B cell (primary cell): Measurements from ENCODE around the gene TPMT. TPM values are rescaled to one million over a fixed set of nuclear protein-coding genes. Genes with fewer than 3 reads are reported as not detected.

Experiments
- ATAC-seq: fragments of 200-7000 bp; cut with Tn5 transposase; one replicate; pipeline ENCODE4 v1.10.0; 2021; ENCODE audit warnings: low read depth, mild to moderate bottlenecking, moderate number of reproducible peaks, moderate library complexity
- CTCF ChIA-PET: fragments of 350-600 bp; sonication (Branson Sonifier 250); formaldehyde crosslinking; loops from one replicate; lab custom pipeline; 2021; ENCODE audit warnings: antibody characterized with exemption, inconsistent platforms; lab: Charles Lee
- POLR2A ChIA-PET: fragments of 350-600 bp; sonication (Branson Sonifier 250); formaldehyde crosslinking; loops from one replicate; lab custom pipeline; 2021; ENCODE audit warnings: antibody characterized with exemption; lab: Charles Lee
- DNase-seq: peaks from one replicate; pipeline ENCODE4 v3.0.0; 2013
- H2AFZ ChIP-seq: 2 replicates; pipeline ENCODE4 v1.6.1; 2012; ENCODE audit warnings: mild to moderate bottlenecking, low read depth, low read length; ENCODE audit not compliant: insufficient read depth, poor library complexity, severe bottlenecking
- H3K27ac ChIP-seq, 2 donors: 1 replicate in 1 of 2; 2 replicates in 1 of 2; pipeline ENCODE4 v1.5.1; 2012 to 2013; ENCODE audit warnings: low read length in 2 of 2, mild to moderate bottlenecking in 2 of 2, moderate library complexity in 1 of 2
- H3K27me3 ChIP-seq, 4 experiments: fragments of 200-600 bp in 1 of 4; sonication (generic) in 1 of 4; replicated peaks in 1 of 4; 1 replicate in 2 of 4; 2 replicates in 2 of 4; pipeline versions ENCODE4 v1.6.1 to v1.7.0; 2013 to 2016; ENCODE audit warnings: low read length in 3 of 4, mild to moderate bottlenecking in 2 of 4, mixed read lengths in 1 of 4, moderate library complexity in 1 of 4; ENCODE audit not compliant: insufficient read depth in 4 of 4, control insufficient read depth in 3 of 4; ENCODE audit errors: control extremely low read depth in 1 of 4
- H3K36me3 ChIP-seq, 2 experiments: replicated peaks in 1 of 2; 1 replicate in 1 of 2; 2 replicates in 1 of 2; pipeline versions ENCODE4 v1.6.1 to v1.7.1; 2013; ENCODE audit warnings: low read length in 1 of 2; ENCODE audit not compliant: insufficient read depth in 2 of 2, control insufficient read depth in 1 of 2; ENCODE audit errors: control extremely low read depth in 1 of 2, extremely low read depth in 1 of 2
- H3K4me1 ChIP-seq, 2 donors: fragments of 200-600 bp in 1 of 2; sonication (generic) in 1 of 2; 1 replicate in 1 of 2; 2 replicates in 1 of 2; pipeline versions ENCODE4 v1.5.1 to v1.6.1; 2013 to 2017; ENCODE audit warnings: low read length in 2 of 2; ENCODE audit not compliant: control insufficient read depth in 2 of 2, insufficient read depth in 2 of 2
- H3K4me2 ChIP-seq: replicated peaks from 2 replicates; pipeline ENCODE3; 2012; ENCODE audit warnings: mild to moderate bottlenecking, low read depth, low read length; ENCODE audit not compliant: poor library complexity, severe bottlenecking
- H3K4me3 ChIP-seq, 5 experiments: fragments of 200-600 bp in 1 of 5; sonication (generic) in 1 of 5; 1 replicate in 3 of 5; 2 replicates in 2 of 5; pipeline versions ENCODE4 v1.5.1 to v1.7.0; 2011 to 2016; ENCODE audit warnings: low read length in 4 of 5, mild to moderate bottlenecking in 4 of 5, low read depth in 2 of 5, control low read depth in 1 of 5, moderate library complexity in 1 of 5; ENCODE audit not compliant: insufficient read depth in 1 of 5; ENCODE audit errors: control extremely low read depth in 1 of 5, extremely low read depth in 1 of 5
- H3K79me2 ChIP-seq: fragments of 200-600 bp; sonication (generic); one replicate; pipeline ENCODE4 v1.6.0; 2016; ENCODE audit warnings: low read length; ENCODE audit not compliant: control insufficient read depth, insufficient read depth
- H3K9ac ChIP-seq: fragments of 200-600 bp; sonication (generic); 2 replicates; pipeline ENCODE4 v1.6.1; 2017; ENCODE audit warnings: mild to moderate bottlenecking, low read length, moderate library complexity
- H3K9me3 ChIP-seq, 3 donors: one replicate each; pipeline versions ENCODE4 v1.6.1 to v1.7.1; 2013; ENCODE audit warnings: low read length in 2 of 3; ENCODE audit not compliant: control insufficient read depth in 2 of 3, insufficient read depth in 1 of 3; ENCODE audit errors: control extremely low read depth in 1 of 3
- H4K20me1 ChIP-seq: 2 replicates; pipeline ENCODE4 v1.6.0; 2012; ENCODE audit warnings: mild to moderate bottlenecking, low read length; ENCODE audit not compliant: insufficient read depth, control insufficient read depth, poor library complexity, severe bottlenecking
- H3K27ac Mint-ChIP-seq: one replicate; pipeline ENCODE4 v1.8.0; 2021; ENCODE audit warnings: mixed read lengths
- H3K27me3 Mint-ChIP-seq: one replicate; pipeline ENCODE4 v1.8.0; 2021; ENCODE audit warnings: mixed read lengths
- H3K4me1 Mint-ChIP-seq: one replicate; pipeline ENCODE4 v1.8.0; 2021; ENCODE audit warnings: mixed read lengths
- H3K4me3 Mint-ChIP-seq: one replicate; pipeline ENCODE4 v1.8.0; 2021; ENCODE audit warnings: mixed read lengths
- H3K9me3 Mint-ChIP-seq: one replicate; pipeline ENCODE4 v1.8.0; 2022; ENCODE audit warnings: mixed read lengths; ENCODE audit not compliant: insufficient read depth
- EZH2 ChIP-seq: IDR thresholded peaks from 2 replicates; pipeline ENCODE4 v1.6.1; 2012; ENCODE audit warnings: borderline replicate concordance, low read depth, mild to moderate bottlenecking, moderate library complexity, low read length; ENCODE audit not compliant: insufficient read depth, poor library complexity, severe bottlenecking
- WGBS: methylation state at CpG from one replicate; pipeline ENCODE4 v1.1.5; 2013; ENCODE audit warnings: missing lambda C conversion rate; ENCODE audit not compliant: insufficient coverage; 5-methylcytosine and 5-hydroxymethylcytosine counted together
- intact Hi-C: fragments of 100-400 bp; cut with micrococcal nuclease; formaldehyde crosslinking; loops from one replicate; pipeline ENCODE4 v1.10.0; 2022
- polyA plus RNA-seq: library from polyadenylated mRNA; depleted of rRNA; stranded (reverse); fragments of >200 nt; gene quantifications from 2 replicates; pipeline ENCODE4 v1.2.3, GENCODE V29; 2012
- total RNA-seq, 2 donors: library from RNA; stranded (reverse); fragments of 120-200 nt in 1 of 2; gene quantifications; 1 replicate in 1 of 2; 2 replicates in 1 of 2; pipeline versions ENCODE4 v1.2.3 to v1.2.4, GENCODE V29; 2013 to 2022
- TF ChIP-seq, protein P1 (sequence below): fragments of 200-600 bp; IDR thresholded peaks from one replicate; pipeline ENCODE4 v1.8.0; 2022; ENCODE audit warnings: antibody characterized with exemption, mild to moderate bottlenecking

The TPMT gene
- total and polyA plus RNA-seq, 2 donors (not counting 1 experiment from before 2014, with no cell fraction given), result 1.9 to 2.5 TPM

DNA sequence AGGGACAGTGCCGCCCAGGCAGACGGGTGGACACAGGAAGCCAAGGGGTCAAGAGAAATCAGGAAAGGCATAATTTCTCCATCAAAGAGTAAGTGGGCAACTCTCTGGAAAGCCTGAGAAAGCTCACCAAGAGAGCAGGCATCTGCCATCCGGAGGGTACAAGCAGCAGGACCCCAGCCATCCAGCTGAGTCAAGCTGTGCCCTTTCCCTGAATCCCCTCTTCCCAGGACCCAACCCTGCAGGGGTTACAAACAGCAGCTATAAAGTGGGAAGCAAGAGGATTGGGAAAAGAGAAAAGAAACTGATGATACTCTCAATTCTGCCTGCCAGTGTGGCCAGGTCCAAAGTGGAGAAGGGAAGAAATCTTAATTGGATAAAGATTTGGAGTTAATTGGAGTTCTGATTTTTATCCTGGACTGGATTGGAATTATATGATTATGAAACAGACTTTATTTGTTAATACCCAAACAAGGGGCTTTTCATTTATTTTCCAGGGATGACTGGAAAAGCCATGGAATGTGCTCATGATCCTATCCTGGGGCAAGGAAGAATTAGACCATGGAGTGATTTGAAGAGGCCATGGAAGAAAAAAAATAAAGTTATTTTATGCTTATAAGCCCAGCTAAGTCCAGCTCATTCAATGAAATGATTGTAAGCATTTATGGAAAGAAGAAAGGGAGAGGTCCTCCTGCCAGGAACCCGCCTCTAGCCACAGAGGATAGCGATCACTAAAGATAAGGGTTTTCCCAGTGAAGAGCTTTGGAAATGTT lies 67.3 kb downstream of the TPMT start:
- Histone ChIP-seq H3K79me2 (no peaks in the 10 kb centered on the region), H3K4me1 (no peaks in the 10 kb centered on the region), H3K27me3 (peaks cover 0 to 2% (median 0%) of the 10 kb centered on the region in 4 experiments), H2AFZ (no peak overlapping the region), H3K9me3 (peaks cover 0 to 7% (median 2%) of the 10 kb centered on the region in 3 donors), H3K36me3 (no peaks in the 10 kb centered on the region), H3K4me2 (no peak overlapping the region), H3K9ac (no peak overlapping the region), H4K20me1 (no peaks in the 10 kb centered on the region), H3K4me3 (no peak overlapping the region), H3K27ac (no peak overlapping the region)
- 95% methylated on average over 5 of the region's 5 CpGs for WGBS
- no peak overlapping the region for H3K4me3 Mint-ChIP-seq
- H3K9me3 Mint-ChIP-seq, result peaks cover 5% of the 10 kb centered on the region
- DNase-seq, result no peak
- TF ChIP-seq, protein P1, sequence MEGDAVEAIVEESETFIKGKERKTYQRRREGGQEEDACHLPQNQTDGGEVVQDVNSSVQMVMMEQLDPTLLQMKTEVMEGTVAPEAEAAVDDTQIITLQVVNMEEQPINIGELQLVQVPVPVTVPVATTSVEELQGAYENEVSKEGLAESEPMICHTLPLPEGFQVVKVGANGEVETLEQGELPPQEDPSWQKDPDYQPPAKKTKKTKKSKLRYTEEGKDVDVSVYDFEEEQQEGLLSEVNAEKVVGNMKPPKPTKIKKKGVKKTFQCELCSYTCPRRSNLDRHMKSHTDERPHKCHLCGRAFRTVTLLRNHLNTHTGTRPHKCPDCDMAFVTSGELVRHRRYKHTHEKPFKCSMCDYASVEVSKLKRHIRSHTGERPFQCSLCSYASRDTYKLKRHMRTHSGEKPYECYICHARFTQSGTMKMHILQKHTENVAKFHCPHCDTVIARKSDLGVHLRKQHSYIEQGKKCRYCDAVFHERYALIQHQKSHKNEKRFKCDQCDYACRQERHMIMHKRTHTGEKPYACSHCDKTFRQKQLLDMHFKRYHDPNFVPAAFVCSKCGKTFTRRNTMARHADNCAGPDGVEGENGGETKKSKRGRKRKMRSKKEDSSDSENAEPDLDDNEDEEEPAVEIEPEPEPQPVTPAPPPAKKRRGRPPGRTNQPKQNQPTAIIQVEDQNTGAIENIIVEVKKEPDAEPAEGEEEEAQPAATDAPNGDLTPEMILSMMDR, result no peak
- TF ChIP-seq EZH2, result no peak
- CTCF ChIA-PET, result no interaction called here
- intact Hi-C loops, result no loop called here
- POLR2A ChIA-PET, result no interaction called here
- H3K4me1 Mint-ChIP-seq, result no peaks in the 10 kb centered on the region
- peaks cover 9% of the 10 kb centered on the region for H3K27me3 Mint-ChIP-seq
- ATAC-seq, result no peak
- H3K27ac Mint-ChIP-seq, result no peak overlapping the region

DNA sequence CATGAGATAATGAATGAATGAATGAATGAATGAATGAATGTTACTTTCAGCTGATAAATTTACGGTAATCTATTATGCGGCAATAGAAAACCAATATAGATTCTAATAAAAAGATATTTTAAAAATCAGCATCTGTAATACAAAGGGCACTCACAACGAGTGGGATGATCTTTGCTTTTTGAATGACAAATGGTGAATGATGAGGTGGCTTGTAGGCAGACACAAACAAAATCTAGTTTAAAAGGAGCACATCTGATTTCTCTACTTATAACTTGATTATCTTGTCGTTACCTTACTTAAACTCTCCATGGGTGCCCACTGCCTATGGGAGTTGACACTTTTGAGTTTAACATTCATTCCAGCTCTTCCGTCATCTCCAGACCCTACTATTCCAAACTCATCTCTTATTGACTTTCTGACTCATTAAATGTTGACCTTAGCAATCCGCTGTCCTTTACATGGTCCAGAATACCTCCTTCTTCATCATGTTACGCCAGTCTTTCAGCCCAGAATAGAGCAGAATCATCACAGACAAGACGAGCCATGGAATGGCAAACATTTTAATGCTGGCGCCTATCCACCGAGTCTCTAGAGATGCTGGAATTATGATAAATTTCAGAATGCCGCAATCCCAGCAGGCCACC lies 73.7 kb downstream of the TPMT start:
- DNase-seq, result no peak
- Histone ChIP-seq H3K9me3 (no peaks in the 10 kb centered on the region), H3K79me2 (no peaks in the 10 kb centered on the region), H3K36me3 (no peaks in the 10 kb centered on the region), H3K27me3 (no peaks in the 10 kb centered on the region), H2AFZ (no peak overlapping the region), H3K27ac (no peak overlapping the region), H3K9ac (no peak overlapping the region), H3K4me3 (no peak overlapping the region), H3K4me2 (no peak overlapping the region), H4K20me1 (no peaks in the 10 kb centered on the region), H3K4me1 (no peaks in the 10 kb centered on the region)
- TF ChIP-seq EZH2, result no peak
- TF ChIP-seq, protein P1, result no peak
- Mint-ChIP-seq H3K27ac (no peak overlapping the region), H3K4me1 (no peaks in the 10 kb centered on the region), H3K4me3 (no peak overlapping the region), H3K9me3 (no peaks in the 10 kb centered on the region), H3K27me3 (peaks cover 10% of the 10 kb centered on the region)
- WGBS, result 94% methylated on average over 6 of the region's 11 CpGs
- ChIA-PET POLR2A (no interaction called here), CTCF (no interaction called here)
- intact Hi-C loops, result no loop called here
- no peak for ATAC-seq
